Measurements from ENCODE around the gene CFAP46. TPM values are rescaled to one million over a fixed set of nuclear protein-coding genes. Genes with fewer than 3 reads are reported as not detected.
A peak's percentile ranks its signal among the peaks of the same experiment; 100 is the strongest.
"Not testable (repeated sequence)": the region's sequence is repeated elsewhere in the genome, so short reads cannot be mapped to it uniquely, and the experiment has no call there.

Gene CFAP46
- total RNA-seq, 2 experiments from 2014 or later: not detected

- ChIA-PET POLR2A (no interaction called here), CTCF (no interaction called here)
- peaks cover 13% of the 10 kb centered on the region for H3K27me3 Mint-ChIP-seq (ENCODE audit: low read depth)
- ATAC-seq: no peak
- peaks cover 21% of the 10 kb centered on the region for H3K4me1 Mint-ChIP-seq (ENCODE audit: low read depth)
- H3K4me3 Mint-ChIP-seq: no peak overlapping the region
- no peak overlapping the region for H3K27ac Mint-ChIP-seq
- no peak for DNase-seq
- H3K9me3 Mint-ChIP-seq (ENCODE audit: insufficient read depth): no peaks in the 10 kb centered on the region
- H3K36me3 Mint-ChIP-seq (ENCODE audit: low read depth): no peaks in the 10 kb centered on the region
These were observed 23.2 kb upstream of the CFAP46 start for GRCh38 chr10:132965411-132966057.

GRCh38 chr10:132964707-132965410, 22.5 kb upstream of the CFAP46 start:
- H3K4me3 Mint-ChIP-seq; ATAC-seq; DNase-seq; H3K27ac Mint-ChIP-seq; H3K9me3 Mint-ChIP-seq (ENCODE audit: insufficient read depth); H3K36me3 Mint-ChIP-seq (ENCODE audit: low read depth); CTCF ChIA-PET; POLR2A ChIA-PET: not testable (repeated sequence)
- Mint-ChIP-seq H3K4me1 (ENCODE audit: low read depth) (peaks cover 21% of the 10 kb centered on the region), H3K27me3 (ENCODE audit: low read depth) (peaks cover 13% of the 10 kb centered on the region)

GRCh38 chr10:132964231-132964630, 21.9 kb upstream of the CFAP46 start:
- ChIA-PET CTCF (no interaction called here), POLR2A (no interaction called here)
- no peak overlapping the region for H3K27ac Mint-ChIP-seq
- no peaks in the 10 kb centered on the region for H3K9me3 Mint-ChIP-seq (ENCODE audit: insufficient read depth)
- H3K36me3 Mint-ChIP-seq (ENCODE audit: low read depth): no peaks in the 10 kb centered on the region
- no peak overlapping the region for H3K4me3 Mint-ChIP-seq
- DNase-seq (no peak), ATAC-seq (no peak)
- peaks cover 21% of the 10 kb centered on the region for H3K4me1 Mint-ChIP-seq (ENCODE audit: low read depth)
- H3K27me3 Mint-ChIP-seq (ENCODE audit: low read depth): peaks cover 13% of the 10 kb centered on the region

- POLR2A ChIA-PET: interaction anchor here (0.7 kb wide), 1 partner anchor 524 kb away, joined by 4 read pairs; no protein-coding TSS in a partner anchor
- ATAC-seq: no peak
- peaks cover 21% of the 10 kb centered on the region for H3K4me1 Mint-ChIP-seq (ENCODE audit: low read depth)
- H3K27me3 Mint-ChIP-seq (ENCODE audit: low read depth): peaks cover 11% of the 10 kb centered on the region
- no peak for DNase-seq
- CTCF ChIA-PET: no interaction called here
- H3K4me3 Mint-ChIP-seq: no peak overlapping the region
- no peak overlapping the region for H3K27ac Mint-ChIP-seq
- H3K9me3 Mint-ChIP-seq (ENCODE audit: insufficient read depth): no peaks in the 10 kb centered on the region
- no peaks in the 10 kb centered on the region for H3K36me3 Mint-ChIP-seq (ENCODE audit: low read depth)
These were observed 21.1 kb upstream of the CFAP46 start for GRCh38 chr10:132963430-132963960.

DNA sequence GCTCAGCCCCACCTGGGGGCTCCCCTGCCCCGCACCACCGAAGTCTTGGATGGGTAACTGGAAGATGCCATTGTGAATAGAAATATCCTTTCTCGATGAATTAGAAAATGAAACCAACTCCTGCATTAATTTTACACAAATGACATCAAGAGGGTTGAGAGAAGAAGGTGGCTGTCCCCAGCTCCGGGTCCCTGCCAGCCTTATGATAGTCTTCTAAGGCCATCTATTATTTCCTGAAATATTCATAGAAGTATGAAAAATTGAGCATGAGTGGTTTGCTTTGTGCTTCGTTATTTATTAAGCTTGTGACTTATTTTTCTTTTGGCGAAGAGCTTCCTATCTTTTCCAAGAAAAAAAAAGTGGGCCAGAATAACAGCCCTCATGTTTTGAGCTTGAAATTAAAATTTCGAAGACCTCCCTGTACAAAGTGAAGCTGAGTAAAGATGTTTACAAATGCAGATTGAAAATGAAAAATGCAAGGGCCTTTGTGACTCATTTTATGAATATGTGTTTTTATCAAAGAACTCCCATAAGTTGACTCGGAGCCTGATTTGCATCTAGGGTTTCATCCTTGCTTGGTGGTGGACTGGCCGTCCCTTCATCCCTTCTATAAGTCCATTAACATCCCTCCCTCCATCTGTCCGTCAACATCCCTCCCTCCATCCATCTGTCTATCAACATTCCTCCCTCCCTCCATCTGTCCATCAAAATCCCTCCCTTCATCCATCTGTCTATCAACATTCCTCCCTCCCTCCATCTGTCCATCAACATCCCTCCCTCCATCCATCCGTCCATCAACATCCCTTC, 20.5 kb upstream of the CFAP46 start:
- no peaks in the 10 kb centered on the region for H3K9me3 Mint-ChIP-seq (ENCODE audit: insufficient read depth)
- peak; percentile 37 for ATAC-seq
- peaks cover 11% of the 10 kb centered on the region for H3K27me3 Mint-ChIP-seq (ENCODE audit: low read depth)
- H3K36me3 Mint-ChIP-seq (ENCODE audit: low read depth): no peaks in the 10 kb centered on the region
- POLR2A ChIA-PET: interaction anchor here (0.7 kb wide), 1 partner anchor 524 kb away, joined by 4 read pairs; no protein-coding TSS in a partner anchor
- peak overlapping the region; percentile 97 for H3K4me3 Mint-ChIP-seq
- H3K27ac Mint-ChIP-seq: peak overlapping the region; percentile 83
- DNase-seq: no peak
- H3K4me1 Mint-ChIP-seq (ENCODE audit: low read depth): peaks cover 21% of the 10 kb centered on the region
- CTCF ChIA-PET: interaction anchor here (1.0 to 1.2 kb wide), 3 partner anchors 23 to 59 kb away, joined by 3 to 5 read pairs (median 4); no protein-coding TSS in a partner anchor

DNA sequence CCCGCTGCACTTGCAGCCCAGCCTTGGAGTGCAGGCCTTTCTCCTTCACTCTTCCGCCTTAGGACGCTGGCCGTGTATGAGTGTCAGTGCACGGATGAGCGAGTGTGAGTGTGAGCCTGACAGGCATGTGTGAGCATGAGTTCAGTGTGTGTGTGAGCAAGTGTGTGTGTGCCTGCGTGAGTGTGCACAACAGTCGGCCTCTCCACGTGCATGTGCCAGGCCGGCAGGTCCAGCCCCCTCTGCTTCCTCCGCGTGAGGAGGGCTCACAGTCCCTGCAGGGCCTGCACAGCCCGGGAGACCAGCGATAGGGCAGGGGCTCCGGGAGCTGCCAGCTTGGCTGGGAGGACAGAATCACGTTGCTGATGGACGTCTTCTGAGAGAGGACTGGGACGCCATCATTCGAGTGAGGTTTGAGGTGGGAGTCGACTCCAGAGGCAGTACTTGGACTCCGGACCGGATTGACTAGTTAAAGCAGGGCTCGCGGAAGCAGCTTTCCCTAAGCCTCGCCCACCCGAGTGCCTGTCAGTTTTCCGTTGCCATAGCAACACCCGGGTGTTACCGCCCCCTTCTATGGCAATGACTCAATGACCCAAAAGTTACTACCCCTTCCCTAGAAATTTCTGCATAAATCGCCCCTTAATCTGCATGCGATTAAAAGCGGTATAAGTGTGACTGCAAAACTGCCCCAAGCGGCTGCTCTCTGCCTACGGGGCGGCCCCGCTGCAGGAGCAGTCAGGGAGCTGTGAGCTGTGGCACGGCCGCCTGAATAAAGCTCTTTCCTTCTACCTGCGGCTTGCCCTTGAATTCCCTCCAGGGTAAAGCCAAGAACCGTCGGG, 19.6 kb upstream of the CFAP46 start:
- Mint-ChIP-seq H3K27me3 (ENCODE audit: low read depth) (peaks cover 9% of the 10 kb centered on the region), H3K36me3 (ENCODE audit: low read depth) (no peaks in the 10 kb centered on the region), H3K4me3 (peak overlapping the region; percentile 97), H3K27ac (peak overlapping the region; percentile 83), H3K9me3 (ENCODE audit: insufficient read depth) (no peaks in the 10 kb centered on the region), H3K4me1 (ENCODE audit: low read depth) (peaks cover 21% of the 10 kb centered on the region)
- ATAC-seq (peak; percentile 82), DNase-seq (peak; percentile 81)
- ChIA-PET CTCF (interaction anchor here (1.0 to 1.2 kb wide), 3 partner anchors 22 to 58 kb away, joined by 3 to 5 read pairs (median 4); no protein-coding TSS in a partner anchor), POLR2A (no interaction called here)

GRCh38 chr10:132961420-132961786, 19.0 kb upstream of the CFAP46 start:
- no peak overlapping the region for H3K4me3 Mint-ChIP-seq
- peaks cover 21% of the 10 kb centered on the region for H3K4me1 Mint-ChIP-seq (ENCODE audit: low read depth)
- CTCF ChIA-PET: interaction anchor here (1.2 kb wide), 1 partner anchor 27 kb away, joined by 4 read pairs; no protein-coding TSS in a partner anchor
- DNase-seq: no peak
- H3K27ac Mint-ChIP-seq: no peak overlapping the region
- no peaks in the 10 kb centered on the region for H3K36me3 Mint-ChIP-seq (ENCODE audit: low read depth)
- H3K27me3 Mint-ChIP-seq (ENCODE audit: low read depth): peaks cover 9% of the 10 kb centered on the region
- no peak for ATAC-seq
- POLR2A ChIA-PET: no interaction called here
- H3K9me3 Mint-ChIP-seq (ENCODE audit: insufficient read depth): no peaks in the 10 kb centered on the region

GRCh38 chr10:132960631-132961419, 18.5 kb upstream of the CFAP46 start:
- H3K36me3 Mint-ChIP-seq (ENCODE audit: low read depth): no peaks in the 10 kb centered on the region
- no peak overlapping the region for H3K4me3 Mint-ChIP-seq
- no peaks in the 10 kb centered on the region for H3K9me3 Mint-ChIP-seq (ENCODE audit: insufficient read depth)
- H3K4me1 Mint-ChIP-seq (ENCODE audit: low read depth): peaks cover 21% of the 10 kb centered on the region
- peaks cover 9% of the 10 kb centered on the region for H3K27me3 Mint-ChIP-seq (ENCODE audit: low read depth)
- ChIA-PET CTCF (no interaction called here), POLR2A (no interaction called here)
- DNase-seq (no peak), ATAC-seq (no peak)
- H3K27ac Mint-ChIP-seq: no peak overlapping the region

DNA sequence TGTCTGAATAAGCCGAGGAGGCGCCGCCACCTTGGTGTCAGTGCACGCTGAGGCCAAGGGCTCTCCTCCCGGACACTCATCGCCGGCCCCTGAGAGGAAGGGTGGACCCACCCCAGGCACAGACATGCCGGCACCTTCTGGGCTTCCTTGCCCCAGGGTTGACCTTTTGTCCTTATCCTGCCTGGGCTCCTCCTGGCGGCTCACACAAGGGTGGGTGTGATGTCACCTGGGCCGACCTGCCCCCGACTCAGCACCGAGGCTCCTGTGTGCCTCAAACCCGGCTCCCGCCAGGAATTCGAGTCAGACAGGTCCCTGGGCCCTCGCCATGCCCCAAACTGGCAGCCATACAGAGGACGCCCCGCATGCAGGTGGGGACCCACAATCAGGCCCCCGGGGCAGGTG, 17.7 kb upstream of the CFAP46 start:
- no peak for ATAC-seq
- no peak overlapping the region for H3K4me3 Mint-ChIP-seq
- peaks cover 4% of the 10 kb centered on the region for H3K27me3 Mint-ChIP-seq (ENCODE audit: low read depth)
- ChIA-PET CTCF (no interaction called here), POLR2A (no interaction called here)
- no peak for DNase-seq
- no peak overlapping the region for H3K27ac Mint-ChIP-seq
- peaks cover 21% of the 10 kb centered on the region for H3K4me1 Mint-ChIP-seq (ENCODE audit: low read depth)
- H3K36me3 Mint-ChIP-seq (ENCODE audit: low read depth): no peaks in the 10 kb centered on the region
- H3K9me3 Mint-ChIP-seq (ENCODE audit: insufficient read depth): no peaks in the 10 kb centered on the region

DNA sequence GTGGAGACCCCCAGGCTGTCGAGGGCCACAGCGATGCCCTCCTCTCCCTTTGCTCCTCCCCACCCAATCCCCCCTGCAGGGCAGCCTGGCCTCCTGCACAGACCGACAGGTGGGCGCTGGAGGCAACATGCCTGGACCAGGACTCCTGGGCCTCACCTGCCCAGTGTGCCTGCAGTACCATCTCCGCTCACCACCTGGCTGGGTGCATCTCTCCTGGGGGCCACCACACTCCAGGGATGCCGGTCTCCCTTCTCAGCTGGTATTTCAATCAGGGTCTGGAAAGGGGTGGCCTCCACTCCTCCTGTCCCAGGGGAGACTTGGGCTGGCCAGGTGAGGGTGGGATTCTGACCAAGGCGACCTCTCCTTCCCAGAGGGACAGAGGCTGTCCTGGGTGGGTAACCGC, 17.2 kb upstream of the CFAP46 start:
- H3K36me3 Mint-ChIP-seq (ENCODE audit: low read depth): no peaks in the 10 kb centered on the region
- no peaks in the 10 kb centered on the region for H3K9me3 Mint-ChIP-seq (ENCODE audit: insufficient read depth)
- ChIA-PET CTCF (no interaction called here), POLR2A (no interaction called here)
- peaks cover 21% of the 10 kb centered on the region for H3K4me1 Mint-ChIP-seq (ENCODE audit: low read depth)
- no peak overlapping the region for H3K4me3 Mint-ChIP-seq
- ATAC-seq (no peak), DNase-seq (no peak)
- no peak overlapping the region for H3K27ac Mint-ChIP-seq
- H3K27me3 Mint-ChIP-seq (ENCODE audit: low read depth): peaks cover 7% of the 10 kb centered on the region
